T-helper 17 cell (primary cell): ENCODE measurements around the gene GRAMD1B. TPM values are rescaled to one million over a fixed set of nuclear protein-coding genes. Genes with fewer than 3 reads are reported as not detected.
A peak's percentile ranks its signal among the peaks of the same experiment; 100 is the strongest.

Source experiments
- ATAC-seq: fragments of 150-1000 bp; cut with Tn5 transposase; 2 replicates; pipeline ENCODE4 v1.10.0; 2021; ENCODE audit warnings: mild to moderate bottlenecking, moderate library complexity
- DNase-seq, 3 donors: peaks; one replicate each; pipeline versions ENCODE4 v3.0.0 to v3.0.0-alpha.2; 2020 to 2021
- H3K9me3 ChIP-seq: one replicate; pipeline ENCODE4 v1.7.0; 2013; ENCODE audit warnings: low read length, mild to moderate bottlenecking; ENCODE audit not compliant: control insufficient read depth, poor library complexity, severe bottlenecking
- H3K27ac Mint-ChIP-seq: one replicate; pipeline ENCODE4 v1.8.0; 2022; ENCODE audit warnings: mild to moderate bottlenecking, moderate library complexity, mixed read lengths
- H3K27me3 Mint-ChIP-seq: one replicate; pipeline ENCODE4 v1.8.0; 2022; ENCODE audit warnings: mixed read lengths
- H3K36me3 Mint-ChIP-seq: one replicate; pipeline ENCODE4 v1.8.0; 2022; ENCODE audit warnings: low read depth, mixed read lengths
- H3K4me1 Mint-ChIP-seq: one replicate; pipeline ENCODE4 v1.8.0; 2022; ENCODE audit warnings: mild to moderate bottlenecking, mixed read lengths
- H3K4me3 Mint-ChIP-seq: one replicate; pipeline ENCODE4 v1.8.0; 2022; ENCODE audit warnings: mild to moderate bottlenecking, moderate library complexity, mixed read lengths
- total RNA-seq, 4 donors: library from RNA in 2 of 4; stranded (reverse) in 2 of 4; gene quantifications; one replicate each; pipeline ENCODE4 v1.2.3 and lab custom pipeline; 2022 to 2026

GRAMD1B gene
- total RNA-seq, 2 donors from 2014 or later, result 25.1 to 33.1 TPM

- Mint-ChIP-seq H3K4me1 (peaks cover 28% of the 10 kb centered on the region), H3K36me3 (no peaks in the 10 kb centered on the region), H3K4me3 (no peak overlapping the region), H3K27me3 (no peaks in the 10 kb centered on the region), H3K27ac (peak overlapping the region; percentile 16)
- no peaks in the 10 kb centered on the region for H3K9me3 ChIP-seq
- ATAC-seq, result no peak
- no peak for DNase-seq
These were observed 143.2 kb downstream of the GRAMD1B start for GRCh38 chr11:123573286-123573685.

GRCh38 chr11:123575441-123575840 lies 145.4 kb downstream of the GRAMD1B start:
- DNase-seq, result no peak
- no peaks in the 10 kb centered on the region for H3K36me3 Mint-ChIP-seq
- no peak overlapping the region for H3K27ac Mint-ChIP-seq
- no peak for ATAC-seq
- no peaks in the 10 kb centered on the region for H3K9me3 ChIP-seq
- H3K4me1 Mint-ChIP-seq, result peaks cover 29% of the 10 kb centered on the region
- H3K4me3 Mint-ChIP-seq, result no peak overlapping the region
- H3K27me3 Mint-ChIP-seq, result no peaks in the 10 kb centered on the region

- H3K9me3 ChIP-seq, result no peaks in the 10 kb centered on the region
- Mint-ChIP-seq H3K4me3 (peak overlapping the region; percentile 66), H3K36me3 (no peaks in the 10 kb centered on the region), H3K27ac (no peak overlapping the region), H3K4me1 (peaks cover 33% of the 10 kb centered on the region), H3K27me3 (no peaks in the 10 kb centered on the region)
- ATAC-seq, result no peak
- DNase-seq, result no peak
These were observed 146.0 kb downstream of the GRAMD1B start for GRCh38 chr11:123576082-123576481.

GRCh38 chr11:123576501-123576900 lies 146.4 kb downstream of the GRAMD1B start:
- no peaks in the 10 kb centered on the region for H3K9me3 ChIP-seq
- no peak for DNase-seq
- Mint-ChIP-seq H3K27me3 (no peaks in the 10 kb centered on the region), H3K27ac (no peak overlapping the region), H3K4me3 (peak overlapping the region; percentile 66), H3K4me1 (peaks cover 33% of the 10 kb centered on the region), H3K36me3 (no peaks in the 10 kb centered on the region)
- ATAC-seq, result no peak

GRCh38 chr11:123577081-123577598 lies 147.1 kb downstream of the GRAMD1B start:
- H3K27ac Mint-ChIP-seq, result no peak overlapping the region
- H3K9me3 ChIP-seq, result no peaks in the 10 kb centered on the region
- H3K4me3 Mint-ChIP-seq, result peak overlapping the region; percentile 66
- DNase-seq, result peak; percentile 29 to 55 (median 45)
- no peaks in the 10 kb centered on the region for H3K36me3 Mint-ChIP-seq
- H3K4me1 Mint-ChIP-seq, result peaks cover 29% of the 10 kb centered on the region
- peak; percentile 64 for ATAC-seq
- no peaks in the 10 kb centered on the region for H3K27me3 Mint-ChIP-seq

GRCh38 chr11:123578778-123579481 lies 148.9 kb downstream of the GRAMD1B start:
- DNase-seq (no peak), ATAC-seq (no peak)
- H3K9me3 ChIP-seq, result no peaks in the 10 kb centered on the region
- H3K4me3 Mint-ChIP-seq, result no peak overlapping the region
- H3K4me1 Mint-ChIP-seq, result peaks cover 33% of the 10 kb centered on the region
- H3K27me3 Mint-ChIP-seq, result no peaks in the 10 kb centered on the region
- H3K27ac Mint-ChIP-seq, result no peak overlapping the region
- H3K36me3 Mint-ChIP-seq, result peaks cover 2% of the 10 kb centered on the region

- H3K4me3 Mint-ChIP-seq, result no peak overlapping the region
- peaks cover 2% of the 10 kb centered on the region for H3K36me3 Mint-ChIP-seq
- peaks cover 29% of the 10 kb centered on the region for H3K4me1 Mint-ChIP-seq
- ATAC-seq, result no peak
- no peaks in the 10 kb centered on the region for H3K27me3 Mint-ChIP-seq
- no peaks in the 10 kb centered on the region for H3K9me3 ChIP-seq
- no peak for DNase-seq
- H3K27ac Mint-ChIP-seq, result no peak overlapping the region
These were observed 149.4 kb downstream of the GRAMD1B start for GRCh38 chr11:123579482-123579812.

GRCh38 chr11:123580137-123580536 lies 150.1 kb downstream of the GRAMD1B start:
- peaks cover 23% of the 10 kb centered on the region for H3K4me1 Mint-ChIP-seq
- no peaks in the 10 kb centered on the region for H3K9me3 ChIP-seq
- no peak overlapping the region for H3K4me3 Mint-ChIP-seq
- ATAC-seq (no peak), DNase-seq (no peak)
- peaks cover 2% of the 10 kb centered on the region for H3K36me3 Mint-ChIP-seq
- H3K27me3 Mint-ChIP-seq, result no peaks in the 10 kb centered on the region
- no peak overlapping the region for H3K27ac Mint-ChIP-seq

GRCh38 chr11:123580557-123581275 lies 150.6 kb downstream of the GRAMD1B start:
- DNase-seq (peak; percentile 49 to 60 (median 49)), ATAC-seq (peak; percentile 95)
- H3K27ac Mint-ChIP-seq, result peak overlapping the region; percentile 51
- H3K9me3 ChIP-seq, result no peaks in the 10 kb centered on the region
- peak overlapping the region; percentile 15 for H3K4me3 Mint-ChIP-seq
- no peaks in the 10 kb centered on the region for H3K27me3 Mint-ChIP-seq
- peaks cover 24% of the 10 kb centered on the region for H3K4me1 Mint-ChIP-seq
- H3K36me3 Mint-ChIP-seq, result peaks cover 2% of the 10 kb centered on the region

- no peaks in the 10 kb centered on the region for H3K9me3 ChIP-seq
- Mint-ChIP-seq H3K27ac (no peak overlapping the region), H3K27me3 (no peaks in the 10 kb centered on the region), H3K36me3 (peaks cover 7% of the 10 kb centered on the region), H3K4me3 (no peak overlapping the region), H3K4me1 (peaks cover 20% of the 10 kb centered on the region)
- no peak for ATAC-seq
- no peak for DNase-seq
These were observed 151.8 kb downstream of the GRAMD1B start for GRCh38 chr11:123581651-123582399.

GRCh38 chr11:123582992-123583504 lies 153.0 kb downstream of the GRAMD1B start:
- Mint-ChIP-seq H3K27me3 (no peaks in the 10 kb centered on the region), H3K27ac (no peak overlapping the region), H3K36me3 (peaks cover 7% of the 10 kb centered on the region), H3K4me1 (peaks cover 16% of the 10 kb centered on the region), H3K4me3 (no peak overlapping the region)
- ATAC-seq, result no peak
- no peak for DNase-seq
- no peaks in the 10 kb centered on the region for H3K9me3 ChIP-seq

- no peaks in the 10 kb centered on the region for H3K9me3 ChIP-seq
- Mint-ChIP-seq H3K27me3 (no peaks in the 10 kb centered on the region), H3K4me1 (peaks cover 16% of the 10 kb centered on the region), H3K36me3 (peaks cover 7% of the 10 kb centered on the region), H3K4me3 (no peak overlapping the region), H3K27ac (no peak overlapping the region)
- no peak for DNase-seq
- ATAC-seq, result no peak
These were observed 154.1 kb downstream of the GRAMD1B start for GRCh38 chr11:123584186-123584585.

GRCh38 chr11:123584737-123585136 lies 154.7 kb downstream of the GRAMD1B start:
- DNase-seq (no peak), ATAC-seq (no peak)
- H3K4me1 Mint-ChIP-seq, result peaks cover 16% of the 10 kb centered on the region
- H3K27me3 Mint-ChIP-seq, result no peaks in the 10 kb centered on the region
- H3K9me3 ChIP-seq, result no peaks in the 10 kb centered on the region
- H3K4me3 Mint-ChIP-seq, result no peak overlapping the region
- peaks cover 7% of the 10 kb centered on the region for H3K36me3 Mint-ChIP-seq
- no peak overlapping the region for H3K27ac Mint-ChIP-seq
